Islet precursor cell (in vitro differentiated cells): Measurements from ENCODE around the gene GMPPB.
"Not testable (repeated sequence)": the region's sequence is repeated elsewhere in the genome, so short reads cannot be mapped to it uniquely, and the experiment has no call there.

Source experiments
- DNase-seq: peaks from one replicate; pipeline ENCODE4 v3.0.0-alpha.2; 2018

The GMPPB gene

GRCh38 chr3:49712631-49713317 is 11.0 kb downstream of the GMPPB start:
- no peak for DNase-seq

- no peak for DNase-seq
Observed at GRCh38 chr3:49712166-49712565, 11.6 kb downstream of the GMPPB start.

DNA sequence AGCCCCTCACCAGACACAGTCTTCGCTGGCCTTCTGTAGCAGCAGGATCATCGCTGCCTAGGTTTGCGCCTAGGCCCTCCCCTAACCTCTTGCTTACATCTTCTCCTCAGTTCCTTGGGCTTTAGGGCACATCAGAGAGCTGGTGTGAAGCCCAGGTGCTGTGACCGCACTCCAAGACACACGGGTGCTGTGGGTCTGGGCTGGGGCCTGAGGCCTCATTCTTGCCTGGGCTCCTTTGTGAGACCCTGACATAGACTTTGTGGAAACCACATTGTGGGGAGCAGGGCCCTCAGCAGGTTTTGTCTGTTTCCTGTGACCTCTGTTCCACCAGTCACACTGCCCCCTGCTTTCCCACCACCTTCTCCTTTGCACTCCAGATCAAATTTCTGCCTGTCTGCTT is 12.3 kb downstream of the GMPPB start:
- DNase-seq: no peak

DNA sequence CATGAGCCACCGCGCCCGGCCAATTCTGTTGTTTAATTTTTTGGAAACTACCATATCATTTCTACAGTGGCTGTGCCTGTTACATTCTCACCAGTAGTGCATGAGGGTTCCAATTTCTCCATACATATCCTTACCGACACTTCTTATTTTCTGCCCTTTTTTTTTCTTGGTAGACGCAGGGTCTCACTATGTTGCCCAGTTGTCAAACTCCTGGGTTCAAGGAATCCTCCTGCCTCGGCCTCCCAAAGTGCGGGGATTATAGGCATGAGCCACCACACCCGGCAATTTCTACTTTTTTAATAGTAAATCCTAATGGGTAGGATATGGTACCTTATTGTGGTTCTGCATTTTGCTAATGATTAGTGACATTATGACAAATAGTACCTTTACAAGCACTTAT is 13.9 kb downstream of the GMPPB start:
- DNase-seq: no peak

DNA sequence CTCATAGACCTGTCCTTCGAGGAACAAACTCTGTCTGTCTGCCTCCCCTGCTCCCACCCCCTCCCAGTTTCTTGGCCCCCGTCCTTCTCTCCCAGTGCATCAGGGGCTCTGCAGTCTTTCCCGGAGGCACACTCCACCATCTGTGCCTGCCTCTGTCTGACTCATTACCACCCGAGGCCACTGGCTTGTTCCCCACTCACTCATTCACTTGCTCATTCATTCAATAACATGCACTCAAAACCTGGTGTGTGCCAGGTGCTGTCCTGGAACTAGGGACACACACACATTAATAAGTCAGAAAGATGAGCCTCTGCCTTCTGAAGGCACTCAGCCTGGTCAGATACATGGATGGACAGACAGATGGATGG is 16.7 kb downstream of the GMPPB start:
- DNase-seq: no peak

- no peak for DNase-seq
Observed at GRCh38 chr3:49706456-49707112, 17.2 kb downstream of the GMPPB start.

GRCh38 chr3:49705390-49705960 is 18.3 kb downstream of the GMPPB start:
- no peak for DNase-seq

DNA sequence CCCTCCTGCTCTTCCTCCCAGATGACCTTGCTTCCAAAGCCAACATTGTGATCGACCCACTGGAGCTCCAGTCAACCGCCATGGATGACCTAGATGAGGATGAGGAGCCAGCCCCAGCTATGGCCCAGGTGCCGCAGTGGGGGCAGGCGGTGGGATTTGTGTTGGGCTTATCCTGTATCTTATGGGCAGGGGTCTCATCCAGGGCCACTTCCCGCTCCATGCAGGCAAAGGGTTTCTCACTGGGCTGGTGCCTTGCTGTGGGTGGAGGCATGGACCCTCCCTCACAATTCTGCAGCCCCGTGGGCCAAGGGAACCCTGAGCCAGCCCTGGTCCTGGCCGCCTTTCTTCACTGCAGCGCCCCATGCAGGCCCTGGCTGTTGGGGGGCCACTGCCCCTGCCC is 19.1 kb downstream of the GMPPB start:
- no peak for DNase-seq

DNA sequence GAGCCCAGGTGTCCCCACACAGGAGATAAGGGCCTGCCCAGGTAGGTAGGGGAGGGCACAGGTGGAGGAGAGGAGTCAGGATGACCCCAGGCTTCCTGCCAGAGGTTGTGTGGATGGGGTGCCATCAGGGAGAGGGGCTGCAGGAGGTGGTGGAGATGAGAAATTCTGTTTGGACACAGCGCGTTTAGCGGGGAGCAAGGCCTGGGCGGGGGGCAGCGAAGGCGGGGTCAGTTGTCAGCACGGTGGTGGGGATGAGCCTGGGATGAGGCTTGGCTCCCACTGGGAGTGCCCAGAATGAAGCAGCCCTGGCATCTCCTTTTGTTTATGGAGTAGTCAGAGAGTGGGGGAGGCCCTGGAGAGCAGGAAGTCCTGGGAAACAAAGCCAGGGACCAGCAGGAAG is 19.8 kb downstream of the GMPPB start:
- DNase-seq: no peak

DNA sequence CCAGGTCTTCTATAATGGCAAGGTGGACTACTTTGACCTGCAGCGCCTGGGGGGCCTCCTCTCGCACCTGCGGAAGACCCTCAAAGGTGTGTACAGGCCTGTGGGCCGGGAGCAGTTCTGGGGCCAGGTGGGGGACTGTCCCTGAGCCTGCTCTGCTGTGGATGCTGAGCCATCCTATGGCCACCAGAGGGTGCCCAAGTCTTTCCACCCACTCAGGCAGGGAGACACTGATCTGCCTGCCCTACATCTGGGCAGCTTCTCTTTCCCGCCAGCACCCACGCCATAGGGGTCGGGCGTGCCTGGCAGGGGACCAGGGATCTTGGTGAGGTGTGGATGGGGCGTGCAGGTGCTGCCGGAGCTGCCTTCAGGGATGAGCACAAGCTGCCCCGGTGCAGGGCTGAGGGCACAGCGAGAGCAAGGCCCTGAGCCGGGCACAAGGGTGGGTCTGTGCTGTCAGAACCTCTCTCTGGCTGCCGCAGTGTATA is 20.3 kb downstream of the GMPPB start:
- DNase-seq: peak; percentile 86

DNA sequence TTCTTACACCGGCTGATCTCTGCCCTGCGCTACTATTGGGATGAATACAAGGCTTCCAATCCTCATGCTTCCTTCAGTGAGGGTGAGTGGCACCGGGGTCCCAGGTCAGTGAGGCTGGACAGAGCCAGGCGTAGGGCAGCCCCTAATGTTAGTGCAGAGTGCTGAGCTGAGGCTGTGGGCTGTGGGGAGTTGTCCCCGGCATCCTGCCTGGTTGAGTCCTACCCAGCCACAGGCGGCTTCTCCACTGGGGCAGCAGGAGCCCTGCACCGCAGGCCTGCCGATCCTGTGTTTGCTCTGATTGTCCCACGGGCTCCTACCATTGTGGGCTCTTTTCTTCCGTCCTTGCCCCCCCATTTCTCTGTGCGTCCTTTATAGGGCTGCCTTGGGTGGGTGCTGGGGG is 21.1 kb downstream of the GMPPB start:
- DNase-seq: no peak

DNA sequence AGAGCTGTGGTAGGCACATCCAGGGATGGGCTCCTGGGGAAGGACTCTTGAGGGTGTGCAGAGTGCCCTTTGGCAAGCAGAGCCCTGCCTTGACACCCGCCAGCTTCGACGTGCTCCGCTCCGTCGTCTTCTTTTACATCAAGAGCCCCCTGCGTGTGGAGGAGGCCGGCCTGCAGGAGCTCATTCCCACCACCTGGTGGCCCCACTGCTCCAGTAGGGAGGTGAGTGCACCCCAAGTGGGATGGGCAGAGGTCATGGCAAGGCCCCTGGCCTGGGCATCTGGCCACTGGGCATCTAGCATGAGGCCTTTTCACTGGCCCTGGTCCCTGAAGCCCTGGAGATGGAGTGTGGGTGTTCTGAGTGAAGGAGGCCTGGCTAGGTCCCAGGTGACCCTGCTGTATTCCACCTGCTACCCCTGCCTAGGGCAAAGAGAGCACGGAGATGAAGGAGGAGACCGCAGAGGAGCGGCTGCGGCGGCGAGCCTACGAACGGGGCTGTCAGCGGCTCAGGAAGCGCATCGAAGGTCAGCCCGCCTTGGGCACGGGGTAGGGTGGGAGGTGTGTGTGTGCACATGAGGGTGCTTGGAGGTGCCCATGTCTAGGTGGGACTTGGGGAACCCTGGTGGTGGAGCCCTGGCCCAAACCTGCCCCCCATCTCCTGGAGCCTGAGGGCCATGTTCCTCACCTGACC is 22.2 kb downstream of the GMPPB start:
- DNase-seq: peak; percentile 73

DNA sequence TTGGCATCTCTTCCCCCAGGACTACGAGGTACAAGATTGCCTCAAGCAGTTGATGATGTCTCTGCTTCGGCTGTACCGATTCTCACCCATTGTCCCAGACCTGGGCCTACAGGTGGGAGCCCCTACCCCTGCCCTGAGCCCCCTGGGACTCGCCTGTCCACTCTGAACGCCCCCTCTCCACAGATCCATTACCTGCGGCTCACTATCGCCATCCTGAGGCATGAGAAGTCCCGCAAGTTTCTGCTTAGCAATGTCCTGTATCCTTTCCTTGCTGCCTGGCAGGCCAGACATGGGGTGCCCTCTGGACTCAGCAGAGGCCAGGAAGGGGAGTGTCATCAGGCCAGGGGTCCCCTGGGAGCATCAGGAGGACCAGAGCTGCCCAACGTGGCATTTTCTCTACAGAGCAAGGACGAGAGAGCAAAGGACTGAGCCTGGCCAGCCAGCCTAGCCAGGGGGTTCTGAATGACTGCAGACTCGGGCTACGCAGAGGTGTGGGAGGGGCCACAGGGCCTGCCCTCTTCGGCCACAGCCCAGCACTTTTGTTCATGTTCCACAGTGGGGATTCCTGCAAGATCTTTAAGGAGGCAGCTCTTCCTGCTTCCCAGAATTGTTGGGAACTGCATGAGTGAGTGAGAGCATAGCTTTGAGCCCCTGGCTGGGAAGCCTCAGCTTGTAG is 23.2 kb downstream of the GMPPB start:
- DNase-seq: no peak

- no peak for DNase-seq
Observed at GRCh38 chr3:49700014-49700413, 23.7 kb downstream of the GMPPB start.

DNA sequence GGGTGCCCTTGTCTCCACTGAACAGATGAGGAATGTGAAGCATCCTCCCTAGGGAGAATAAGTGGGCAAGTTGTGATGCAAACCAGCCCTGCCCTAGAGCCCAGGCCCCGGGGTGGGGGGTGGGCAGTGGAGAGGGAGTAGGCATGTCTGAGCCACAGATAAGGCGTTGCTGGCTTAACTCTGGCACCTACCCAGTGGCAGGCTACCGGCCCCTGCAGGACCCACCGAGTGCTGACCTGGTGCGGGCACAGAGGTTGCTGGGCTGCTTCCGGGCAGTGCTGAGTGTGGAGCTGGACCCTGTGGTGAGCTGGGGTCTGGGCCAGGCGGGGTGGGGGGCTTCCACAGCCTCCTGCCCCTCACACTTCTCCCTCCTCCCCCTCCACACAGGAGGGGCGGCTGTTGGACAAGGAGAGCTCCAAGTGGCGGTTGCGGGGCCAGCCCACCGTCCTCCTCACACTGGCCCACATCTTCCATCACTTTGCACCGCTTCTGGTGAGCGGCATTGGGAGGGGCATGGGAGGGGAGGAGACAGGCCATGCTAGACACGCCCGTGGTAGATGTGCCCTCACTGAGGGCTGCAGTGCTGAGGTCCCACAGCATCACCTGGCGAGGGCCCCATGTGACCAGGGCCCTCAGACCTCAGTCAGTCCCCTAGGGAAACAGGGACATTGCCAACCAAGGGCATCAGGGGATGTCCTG is 24.3 kb downstream of the GMPPB start:
- DNase-seq: no peak

GRCh38 chr3:49695350-49696015 is 28.3 kb downstream of the GMPPB start:
- not testable (repeated sequence) for DNase-seq

DNA sequence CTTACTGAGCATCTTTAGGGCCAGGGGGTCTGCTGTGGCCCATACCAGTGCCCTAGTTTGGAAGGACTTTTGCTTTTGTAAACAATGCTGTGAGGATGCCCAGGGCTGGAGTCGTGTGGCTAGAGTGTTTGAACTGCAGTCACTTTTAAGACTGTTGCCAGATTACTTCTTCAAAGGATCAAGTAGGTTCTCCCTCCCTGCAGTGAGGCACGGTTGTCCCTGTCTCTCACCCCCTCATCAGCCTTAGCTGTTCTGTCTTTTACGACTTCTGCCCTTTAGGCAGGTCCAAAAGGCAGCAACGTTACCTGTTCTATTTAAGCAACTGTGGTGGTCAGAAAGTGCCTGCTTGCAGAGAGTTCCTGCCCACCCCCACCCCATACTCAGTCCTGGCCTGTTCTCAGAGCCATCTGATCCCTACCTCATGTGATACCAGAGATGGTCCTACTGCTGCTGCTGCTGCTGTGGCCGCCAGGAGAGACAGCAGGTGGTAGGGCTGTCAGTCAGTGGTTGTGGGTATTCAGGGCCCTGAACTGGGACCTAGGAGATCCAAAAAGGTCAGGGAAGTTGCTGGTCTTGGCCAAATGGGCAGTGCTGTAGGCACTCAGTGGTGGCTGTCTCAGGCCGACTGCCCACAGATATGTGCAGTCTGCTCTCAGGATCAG is 29.2 kb downstream of the GMPPB start:
- not testable (repeated sequence) for DNase-seq

- DNase-seq: not testable (repeated sequence)
Observed at GRCh38 chr3:49691481-49691880, 32.3 kb downstream of the GMPPB start.

- DNase-seq: not testable (repeated sequence)
Observed at GRCh38 chr3:49690856-49691255, 32.9 kb downstream of the GMPPB start.

GRCh38 chr3:49689908-49690624 is 33.7 kb downstream of the GMPPB start:
- not testable (repeated sequence) for DNase-seq
